HEK293T (cell line): ENCODE measurements around the gene IGF1.
"Not testable (repeated sequence)": the region's sequence is repeated elsewhere in the genome, so short reads cannot be mapped to it uniquely, and the experiment has no call there.

Experiments used
- CTCF ChIA-PET: fragments of 350-600 bp; formaldehyde crosslinking; extraction: SDS; loops from one replicate; lab custom pipeline; 2021; ENCODE audit warnings: antibody characterized with exemption, inconsistent platforms; lab: Yijun Ruan, JAX
- POLR2A ChIA-PET: fragments of 350-600 bp; formaldehyde crosslinking; extraction: SDS; loops from one replicate; lab custom pipeline; 2020; ENCODE audit warnings: antibody characterized with exemption, inconsistent platforms; lab: Yijun Ruan, JAX
- DNase-seq: peaks from one replicate; pipeline ENCODE4 v3.0.0; 2012; ENCODE audit warnings: mixed read lengths; ENCODE audit errors: extremely low spot score
- ARNT ChIP-seq: fragments of 450-650 bp; IDR thresholded peaks from 2 replicates; pipeline ENCODE4 v1.6.1; 2017; ENCODE audit warnings: mild to moderate bottlenecking
- BHLHE40 ChIP-seq: fragments of 450-650 bp; IDR thresholded peaks from 2 replicates; pipeline ENCODE4 v1.6.1; 2016; ENCODE audit warnings: mild to moderate bottlenecking, moderate library complexity, borderline replicate concordance
- CTBP1 ChIP-seq: fragments of 450-650 bp; IDR thresholded peaks from 2 replicates; pipeline ENCODE4 v1.6.1; 2016; ENCODE audit warnings: borderline replicate concordance
- ELF4 ChIP-seq: fragments of 450-650 bp; IDR thresholded peaks from 2 replicates; pipeline ENCODE4 v1.6.1; 2017; ENCODE audit warnings: antibody characterized with exemption
- FOXA1 ChIP-seq: fragments of 450-650 bp; IDR thresholded peaks from 2 replicates; pipeline ENCODE4 v1.6.1; 2016; ENCODE audit warnings: mild to moderate bottlenecking
- FOXK2 ChIP-seq: fragments of 450-650 bp; IDR thresholded peaks from 2 replicates; pipeline ENCODE4 v1.6.1; 2016; ENCODE audit warnings: mild to moderate bottlenecking
- FOXM1 ChIP-seq: fragments of 450-650 bp; IDR thresholded peaks from 2 replicates; pipeline ENCODE4 v1.6.1; 2017; ENCODE audit warnings: mild to moderate bottlenecking, borderline replicate concordance
- HDGF ChIP-seq: fragments of 450-650 bp; IDR thresholded peaks from 2 replicates; pipeline ENCODE4 v1.6.1; 2017; ENCODE audit warnings: antibody characterized with exemption, borderline replicate concordance
- L3MBTL2 ChIP-seq: fragments of 450-650 bp; conservative IDR thresholded peaks from 2 replicates; pipeline ENCODE4 v1.6.1; 2016; ENCODE audit warnings: mild to moderate bottlenecking
- LEF1 ChIP-seq: fragments of 450-650 bp; IDR thresholded peaks from 2 replicates; pipeline ENCODE4 v1.6.1; 2017; ENCODE audit warnings: mild to moderate bottlenecking, borderline replicate concordance
- NFRKB ChIP-seq: fragments of 450-650 bp; IDR thresholded peaks from 2 replicates; pipeline ENCODE4 v1.6.1; 2016; ENCODE audit warnings: mild to moderate bottlenecking, moderate library complexity
- PKNOX1 ChIP-seq: fragments of 450-650 bp; IDR thresholded peaks from 2 replicates; pipeline ENCODE4 v1.6.1; 2016
- SP1 ChIP-seq: fragments of 450-650 bp; IDR thresholded peaks from 2 replicates; pipeline ENCODE4 v1.6.1; 2017
- SUZ12 ChIP-seq: fragments of 450-650 bp; IDR thresholded peaks from 2 replicates; pipeline ENCODE4 v1.6.1; 2016; ENCODE audit warnings: mild to moderate bottlenecking
- TARDBP ChIP-seq: fragments of 450-650 bp; IDR thresholded peaks from 2 replicates; pipeline ENCODE4 v1.6.1; 2016
- ZNF384 ChIP-seq: fragments of 450-650 bp; IDR thresholded peaks from 2 replicates; pipeline ENCODE4 v1.6.1; 2016

IGF1 gene

GRCh38 chr12:102356690-102357089, 123.7 kb downstream of the IGF1 start:
- CTCF ChIA-PET: no interaction called here
- TF ChIP-seq FOXA1 (no peak), TARDBP (no peak), LEF1 (no peak), BHLHE40 (no peak), L3MBTL2 (no peak), HDGF (no peak), ELF4 (no peak), FOXM1 (no peak), CTBP1 (no peak), FOXK2 (no peak), ARNT (no peak), SP1 (no peak), PKNOX1 (no peak)
- POLR2A ChIA-PET: no interaction called here
- no peak for DNase-seq

- DNase-seq, POLR2A ChIA-PET, CTCF ChIA-PET: not testable (repeated sequence)
Measured at GRCh38 chr12:102354281-102354680, 126.1 kb downstream of the IGF1 start.

- no peak for DNase-seq
- ChIA-PET POLR2A (no interaction called here), CTCF (no interaction called here)
- no peak for TF ChIP-seq FOXK2
Measured at GRCh38 chr12:102351322-102351721, 129.0 kb downstream of the IGF1 start.

GRCh38 chr12:102350070-102350469, 130.3 kb downstream of the IGF1 start:
- ChIA-PET POLR2A (no interaction called here), CTCF (no interaction called here)
- TF ChIP-seq LEF1 (no peak), L3MBTL2 (no peak), FOXA1 (no peak), SUZ12 (no peak), PKNOX1 (no peak), NFRKB (no peak)
- DNase-seq: no peak

- ChIA-PET POLR2A (no interaction called here), CTCF (no interaction called here)
- TF ChIP-seq CTBP1: no peak
- TF ChIP-seq SUZ12: no peak
- no peak for TF ChIP-seq PKNOX1
- TF ChIP-seq L3MBTL2: no peak
- no peak for TF ChIP-seq FOXM1
- no peak for TF ChIP-seq NFRKB
- TF ChIP-seq ZNF384: no peak
- TF ChIP-seq ELF4: no peak
- TF ChIP-seq LEF1: no peak
- no peak for TF ChIP-seq BHLHE40
- TF ChIP-seq SP1: no peak
- TF ChIP-seq HDGF: no peak
- TF ChIP-seq FOXK2: no peak
- no peak for TF ChIP-seq TARDBP
- DNase-seq: no peak
Measured at GRCh38 chr12:102349079-102349478, 131.3 kb downstream of the IGF1 start.

GRCh38 chr12:102347811-102348210, 132.6 kb downstream of the IGF1 start:
- POLR2A ChIA-PET: no interaction called here
- CTCF ChIA-PET: no interaction called here
- TF ChIP-seq ARNT: no peak
- no peak for TF ChIP-seq LEF1
- TF ChIP-seq PKNOX1: no peak
- TF ChIP-seq L3MBTL2: no peak
- TF ChIP-seq TARDBP: no peak
- no peak for TF ChIP-seq SP1
- no peak for TF ChIP-seq CTBP1
- TF ChIP-seq FOXA1: no peak
- no peak for TF ChIP-seq ELF4
- no peak for TF ChIP-seq FOXM1
- TF ChIP-seq BHLHE40: no peak
- no peak for TF ChIP-seq SUZ12
- TF ChIP-seq NFRKB: no peak
- no peak for TF ChIP-seq HDGF
- no peak for DNase-seq
